ENCODE measurements around the gene MAPKAPK3. TPM values are rescaled to one million over a fixed set of nuclear protein-coding genes. Genes with fewer than 3 reads are reported as not detected.

The MAPKAPK3 gene
- total RNA-seq, 1 donor from 2014 or later, result 19.5 TPM

DNA sequence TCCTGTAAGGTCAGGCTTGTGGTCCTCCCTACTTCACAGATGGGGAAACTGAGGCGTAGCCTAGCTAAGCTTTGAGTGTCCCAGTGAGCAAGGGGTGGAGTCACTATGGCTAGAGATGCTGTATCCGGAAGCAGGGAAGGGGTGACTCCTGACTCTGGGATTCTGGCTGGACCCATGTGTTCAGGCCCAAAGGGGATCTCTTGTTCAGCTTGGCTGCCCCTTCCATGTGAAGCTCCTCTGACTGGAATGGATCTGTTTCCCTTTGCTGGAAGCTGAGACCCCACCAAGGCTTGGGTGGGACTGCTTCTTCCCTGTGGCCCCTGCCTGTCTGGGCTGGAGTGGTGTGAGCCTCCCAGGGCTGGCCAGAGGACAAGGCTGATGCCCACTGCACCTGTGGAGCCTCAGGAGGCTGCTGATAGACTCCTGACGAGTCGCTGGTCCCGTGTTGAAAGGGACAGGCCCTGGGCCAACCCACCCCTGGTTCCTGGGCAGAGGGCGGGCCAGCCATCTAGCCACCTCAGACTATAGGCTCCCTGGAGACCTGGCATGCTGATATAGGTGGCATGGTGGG is 1.0 kb downstream of the MAPKAPK3 start:
- no peak for DNase-seq (ENCODE audit: low spot score)
- no peak for ATAC-seq
- intact Hi-C loops (cut with DNase I), result no loop called here

DNA sequence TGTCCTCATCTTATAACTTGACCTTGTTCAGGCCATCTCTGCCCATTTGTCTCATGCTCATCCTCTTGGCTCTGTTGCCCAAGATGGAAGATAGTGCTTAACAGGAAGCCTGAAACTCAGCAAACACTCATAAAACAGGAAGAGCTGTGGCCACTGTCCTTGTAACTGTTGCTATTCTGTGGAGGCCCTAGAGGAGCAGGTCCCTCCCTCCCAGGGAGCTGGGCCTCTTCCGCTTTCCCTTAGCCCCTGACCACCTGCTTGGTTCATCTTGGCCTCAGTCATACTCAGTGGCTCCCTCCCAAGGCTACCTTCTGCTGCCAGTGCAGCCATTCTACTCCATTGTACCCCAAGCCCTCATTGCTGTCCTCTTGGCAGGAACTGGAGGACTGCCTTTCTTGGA is 3.5 kb downstream of the MAPKAPK3 start:
- ATAC-seq (no peak), DNase-seq (ENCODE audit: low spot score) (no peak)
- intact Hi-C loops (cut with DNase I), result loop anchor here (10.0 kb wide), 1 partner anchor 764 kb away; the partner anchor contains the start of gene MANF

DNA sequence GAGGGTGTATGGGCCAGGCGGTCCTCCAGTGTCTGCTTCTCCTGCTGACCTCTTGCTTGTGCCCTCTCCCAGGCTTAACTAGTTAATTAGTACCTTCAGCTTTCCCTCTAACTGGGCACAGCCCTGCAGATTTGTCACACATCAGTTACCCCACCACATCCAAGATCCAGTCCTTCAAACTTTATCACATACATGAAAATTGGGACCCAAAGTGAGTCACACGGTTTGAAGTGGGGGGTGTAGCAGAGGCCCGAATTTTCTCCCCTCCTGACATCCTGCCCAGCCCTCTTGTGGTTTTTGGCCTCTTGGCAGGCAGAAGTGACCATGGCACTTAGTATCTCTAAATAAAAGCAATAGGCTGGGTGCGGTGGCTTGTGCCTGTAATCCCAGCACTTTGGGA is 3.9 kb downstream of the MAPKAPK3 start:
- intact Hi-C loops (cut with DNase I), result loop anchor here (10.0 kb wide), 1 partner anchor 764 kb away; the partner anchor contains the start of gene MANF
- DNase-seq (ENCODE audit: low spot score) (no peak), ATAC-seq (no peak)

DNA sequence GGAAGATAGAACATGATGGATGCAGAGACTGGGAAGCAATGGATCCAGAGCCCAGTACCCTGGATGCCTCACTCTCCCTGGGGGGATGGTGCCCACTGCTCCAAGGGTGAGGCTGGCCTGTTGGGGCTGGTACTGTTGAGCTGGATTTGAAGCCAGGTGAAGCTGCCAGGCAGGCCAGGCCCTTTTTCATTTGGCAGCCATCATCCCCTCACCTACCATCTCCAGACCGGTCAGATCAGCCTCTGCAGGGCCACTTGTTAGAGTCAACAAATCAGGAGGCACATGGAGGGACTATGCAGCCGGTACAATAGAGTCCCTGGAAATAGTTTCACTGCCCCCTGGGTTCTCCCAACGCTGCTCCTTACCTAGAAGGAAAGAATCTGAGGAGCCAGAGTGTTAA is 5.9 kb downstream of the MAPKAPK3 start:
- intact Hi-C loops (cut with DNase I), result loop anchor here (10.0 kb wide), 1 partner anchor 762 kb away; the partner anchor contains the start of gene MANF
- DNase-seq (ENCODE audit: low spot score) (no peak), ATAC-seq (no peak)

DNA sequence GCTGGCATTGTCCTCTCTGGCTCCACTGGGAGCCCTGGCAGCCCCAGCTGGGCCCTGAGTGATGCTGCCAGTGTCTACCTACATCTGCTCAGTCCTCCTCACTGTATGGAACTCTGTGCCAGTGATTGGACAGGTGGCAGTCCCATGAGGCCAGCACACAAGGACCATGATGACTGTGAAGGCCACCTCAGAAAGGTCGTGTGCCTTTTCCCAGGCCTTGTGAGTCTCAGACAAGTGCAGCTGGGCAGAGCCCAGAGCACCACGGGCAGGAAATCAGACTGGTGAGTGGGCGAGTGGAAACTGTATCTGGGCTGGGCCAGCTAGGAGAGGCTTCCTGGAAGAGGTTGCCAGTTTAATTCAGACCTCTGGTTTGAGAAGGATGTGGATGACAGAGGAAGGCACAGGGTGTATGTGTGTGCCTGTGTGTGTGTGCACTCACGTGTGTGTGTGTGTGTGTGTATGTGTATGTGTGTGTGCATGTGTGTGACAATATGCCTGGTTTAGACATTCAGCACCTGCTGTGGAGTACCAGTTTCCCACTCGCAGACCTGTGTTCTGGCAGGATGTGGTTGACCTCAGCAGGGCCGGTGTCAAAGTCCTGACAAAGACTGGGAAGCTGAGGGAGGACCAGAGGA is 7.0 kb downstream of the MAPKAPK3 start:
- DNase-seq (ENCODE audit: low spot score) (no peak), ATAC-seq (no peak)
- intact Hi-C loops (cut with DNase I), result loop anchor here (10.0 kb wide), 1 partner anchor 761 kb away; the partner anchor contains the start of gene MANF

DNA sequence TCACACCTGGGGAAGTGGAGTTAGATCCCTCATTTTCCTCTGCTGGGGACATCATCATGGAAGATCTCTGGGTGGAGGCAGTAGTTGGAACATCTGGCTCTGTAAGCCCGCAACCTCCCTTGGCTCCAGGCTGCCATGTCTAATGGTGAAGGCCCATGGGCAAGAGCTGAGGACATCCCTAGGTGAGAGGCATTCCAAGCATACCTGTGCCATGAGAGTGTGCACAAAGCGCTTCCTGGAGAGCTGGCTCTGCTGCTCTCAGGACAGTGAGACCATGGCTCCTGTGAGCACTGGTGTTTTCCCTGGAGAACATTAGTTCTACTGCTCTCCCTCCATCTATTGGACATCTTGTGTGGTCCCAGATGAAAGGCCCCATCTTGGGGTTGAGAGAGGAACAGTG is 7.7 kb downstream of the MAPKAPK3 start:
- intact Hi-C loops (cut with DNase I), result loop anchor here (10.0 kb wide), 1 partner anchor 760 kb away; the partner anchor contains the start of gene MANF
- DNase-seq (ENCODE audit: low spot score) (no peak), ATAC-seq (no peak)

DNA sequence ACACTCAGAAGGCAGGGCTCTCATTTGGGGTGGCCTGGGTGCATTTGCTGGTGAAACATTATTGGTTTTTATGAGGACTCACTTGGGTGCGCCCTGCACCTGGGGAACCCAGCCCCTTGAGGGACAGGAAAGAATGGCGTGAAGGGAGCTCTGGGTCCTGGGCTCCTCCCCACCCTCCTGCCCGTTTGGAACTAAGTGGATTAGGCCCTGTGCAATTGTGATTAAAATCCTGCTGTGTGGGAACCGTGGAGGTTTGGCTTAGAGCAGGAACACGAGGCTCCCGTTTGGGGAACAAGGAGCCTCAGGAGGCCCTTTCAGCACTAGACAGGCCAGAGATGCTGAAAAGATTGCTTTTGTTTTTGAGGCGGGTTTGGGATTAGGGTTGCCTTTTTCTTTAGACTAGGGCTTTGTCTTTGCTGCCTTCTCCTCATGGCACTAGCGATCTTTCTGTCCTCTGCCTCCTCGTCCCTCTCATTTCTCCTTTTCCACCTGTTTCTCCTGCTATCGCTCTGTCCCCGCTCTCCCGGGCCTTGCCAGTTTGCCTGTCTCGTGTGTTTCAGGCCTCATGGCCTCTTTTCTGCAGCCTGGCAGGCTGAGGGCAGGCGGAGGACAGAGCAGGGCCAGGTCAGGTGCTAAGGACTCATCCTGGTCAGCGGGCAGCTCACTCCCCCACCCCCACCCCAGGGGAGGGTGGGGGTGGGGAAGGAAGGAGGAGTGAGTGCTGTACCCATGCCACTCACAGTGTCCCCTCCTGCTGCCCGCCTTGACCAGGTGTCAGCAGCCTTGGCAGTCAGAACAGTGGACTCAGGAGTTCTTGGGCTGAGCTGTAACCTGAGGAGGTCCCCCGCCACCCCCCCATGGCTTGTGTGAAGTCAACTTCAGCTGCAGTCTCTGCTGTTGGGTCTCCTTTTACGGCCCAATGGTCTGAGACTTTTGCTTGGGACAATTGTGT is 8.6 kb downstream of the MAPKAPK3 start:
- no peak for DNase-seq (ENCODE audit: low spot score)
- no peak for ATAC-seq
- intact Hi-C loops (cut with DNase I), result loop anchor here (10.0 kb wide), 1 partner anchor 759 kb away; the partner anchor contains the start of gene MANF

DNA sequence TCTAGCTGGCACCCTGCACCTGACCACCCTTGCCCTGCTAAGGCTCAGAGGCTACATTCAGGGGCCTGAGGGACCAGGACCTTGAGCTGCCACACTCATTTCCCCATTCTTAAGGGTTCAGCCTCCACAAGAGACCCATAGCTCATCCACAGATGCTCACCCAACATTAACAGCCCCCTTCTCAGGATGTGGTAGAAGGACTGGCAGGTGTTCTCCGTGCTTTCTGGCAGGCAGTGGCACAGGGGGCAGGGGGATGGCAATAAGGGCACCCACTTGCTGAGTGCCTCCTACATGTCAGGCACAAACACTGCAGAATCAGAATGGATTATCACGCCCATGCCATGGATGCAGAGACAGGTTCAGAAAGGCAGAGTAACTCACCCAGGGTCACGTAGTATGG is 9.4 kb downstream of the MAPKAPK3 start:
- ATAC-seq (no peak), DNase-seq (ENCODE audit: low spot score) (no peak)
- intact Hi-C loops (cut with DNase I), result loop anchor here (10.0 kb wide), 1 partner anchor 758 kb away; the partner anchor contains the start of gene MANF

DNA sequence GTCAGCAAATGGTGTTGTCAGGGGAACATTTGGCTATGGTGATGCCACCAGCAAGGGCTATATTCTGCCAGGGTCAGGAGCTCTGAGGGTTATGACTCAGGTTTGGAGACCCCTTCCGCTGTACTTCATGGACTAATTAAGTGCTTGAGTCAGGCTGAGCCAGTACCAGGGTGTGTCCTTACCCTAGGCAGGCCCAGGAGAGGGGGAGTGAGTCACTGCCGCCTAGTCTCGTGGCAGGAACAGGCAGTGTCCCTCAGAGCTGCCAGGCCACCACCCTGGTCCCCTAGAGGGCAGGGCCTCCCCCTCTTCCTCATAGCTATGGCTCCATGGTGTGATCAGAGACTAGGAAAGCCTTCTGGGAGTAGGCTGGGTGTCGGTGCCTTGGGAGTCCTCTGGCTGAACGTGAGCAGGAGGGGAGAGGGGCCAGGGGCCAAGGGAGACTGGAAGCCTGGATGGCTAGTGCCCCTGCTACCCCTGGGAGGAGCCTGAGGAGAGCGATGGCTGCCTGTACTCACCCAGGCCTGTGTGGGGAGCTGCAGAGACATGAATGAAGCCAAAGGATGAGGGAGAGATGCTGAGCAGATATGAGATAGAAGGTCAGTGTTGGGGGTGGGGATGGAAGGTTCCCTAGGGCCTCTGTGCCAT is 10.6 kb downstream of the MAPKAPK3 start:
- intact Hi-C loops (cut with DNase I), result loop anchor here (10.0 kb wide), 1 partner anchor 757 kb away; the partner anchor contains the start of gene MANF
- peak; percentile 21 for ATAC-seq
- no peak for DNase-seq (ENCODE audit: low spot score)

DNA sequence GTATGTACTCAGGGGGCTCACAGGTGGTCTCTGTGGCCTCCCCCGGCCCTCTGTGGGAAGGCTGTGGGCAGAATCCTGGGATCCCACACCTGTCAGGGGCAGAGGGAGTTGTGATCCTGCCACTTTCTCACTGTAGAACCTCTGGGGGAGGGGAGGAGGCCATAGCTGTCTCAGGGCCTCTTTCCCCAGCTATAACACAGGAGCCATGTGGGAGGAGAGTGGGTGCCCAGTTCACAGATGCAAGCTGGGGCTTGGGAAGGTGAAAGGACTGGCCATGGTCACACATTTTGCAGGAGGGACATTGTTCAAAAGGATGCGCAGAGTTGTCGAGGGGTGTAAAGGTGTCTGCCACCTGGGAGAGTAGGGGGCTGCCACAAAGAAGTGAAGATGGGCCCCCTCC is 11.7 kb downstream of the MAPKAPK3 start:
- intact Hi-C loops (cut with DNase I), result loop anchor here (10.0 kb wide), 1 partner anchor 756 kb away; the partner anchor contains the start of gene MANF

DNA sequence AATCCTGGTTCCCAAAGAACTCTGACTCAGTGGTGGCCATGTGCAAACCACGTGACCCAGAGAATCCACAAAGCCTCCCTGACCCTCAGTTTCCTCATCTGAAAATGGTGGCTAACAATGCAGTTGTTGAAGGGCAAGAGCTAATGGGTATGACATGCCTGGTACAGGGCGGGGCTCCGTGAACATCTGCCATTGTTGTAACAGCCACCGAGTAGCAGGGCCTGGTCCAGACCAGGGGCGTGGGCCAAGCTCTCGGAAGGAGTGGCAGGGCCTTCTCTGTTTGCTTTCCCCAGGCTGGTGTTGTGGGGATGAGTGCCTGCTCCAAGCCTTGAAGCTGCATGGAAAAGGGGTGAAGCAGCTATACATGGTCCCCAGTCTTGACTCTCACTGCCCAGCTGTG is 13.4 kb downstream of the MAPKAPK3 start:
- intact Hi-C loops (cut with DNase I), result no loop called here
- DNase-seq (ENCODE audit: low spot score), result no peak
- no peak for ATAC-seq

More for the DNA sequence above, 11.7 kb downstream of the MAPKAPK3 start:
- DNase-seq (ENCODE audit: low spot score), result no peak
- ATAC-seq, result no peak

DNA sequence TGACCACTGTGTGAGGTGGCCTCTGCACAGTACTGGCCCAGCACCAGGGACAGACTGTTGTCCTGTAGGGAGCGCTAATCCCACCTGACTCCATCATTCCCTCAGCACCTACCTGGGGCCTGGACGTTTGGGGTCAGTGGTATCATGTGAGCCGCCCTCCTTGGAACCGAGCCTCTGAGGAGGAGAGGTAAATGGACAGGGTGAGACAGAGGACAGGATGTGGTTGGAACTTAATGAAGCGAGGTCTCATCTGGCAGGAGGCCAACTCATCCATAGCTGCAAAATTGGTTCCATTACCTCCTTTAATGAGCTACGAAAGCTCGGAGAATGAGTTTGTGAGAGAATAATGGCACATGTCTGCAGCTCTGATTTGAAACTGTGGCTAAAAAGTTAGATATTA is 13.9 kb downstream of the MAPKAPK3 start:
- DNase-seq (ENCODE audit: low spot score) (no peak), ATAC-seq (no peak)
- intact Hi-C loops (cut with DNase I), result no loop called here

DNA sequence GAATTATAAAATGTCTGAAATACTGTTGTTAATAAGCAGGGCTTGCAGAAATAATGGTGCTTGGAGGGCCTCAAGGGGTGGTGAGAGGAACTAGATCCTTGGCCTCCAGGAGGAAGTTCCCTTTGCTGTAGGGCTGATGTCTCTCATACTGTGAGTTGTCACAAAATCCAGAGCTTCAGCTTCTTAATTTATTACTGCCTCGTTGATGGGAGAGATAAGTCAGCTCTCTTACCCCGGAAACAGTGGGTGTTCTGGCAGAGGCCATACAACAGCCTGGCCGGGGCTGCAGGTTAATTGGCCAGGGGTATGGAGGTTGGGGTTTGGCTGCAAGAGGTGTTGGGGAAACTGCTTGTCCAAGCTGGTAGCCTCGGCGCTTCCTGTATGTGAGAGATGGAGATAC is 15.5 kb downstream of the MAPKAPK3 start:
- ATAC-seq, result no peak
- intact Hi-C loops (cut with DNase I), result no loop called here

DNA sequence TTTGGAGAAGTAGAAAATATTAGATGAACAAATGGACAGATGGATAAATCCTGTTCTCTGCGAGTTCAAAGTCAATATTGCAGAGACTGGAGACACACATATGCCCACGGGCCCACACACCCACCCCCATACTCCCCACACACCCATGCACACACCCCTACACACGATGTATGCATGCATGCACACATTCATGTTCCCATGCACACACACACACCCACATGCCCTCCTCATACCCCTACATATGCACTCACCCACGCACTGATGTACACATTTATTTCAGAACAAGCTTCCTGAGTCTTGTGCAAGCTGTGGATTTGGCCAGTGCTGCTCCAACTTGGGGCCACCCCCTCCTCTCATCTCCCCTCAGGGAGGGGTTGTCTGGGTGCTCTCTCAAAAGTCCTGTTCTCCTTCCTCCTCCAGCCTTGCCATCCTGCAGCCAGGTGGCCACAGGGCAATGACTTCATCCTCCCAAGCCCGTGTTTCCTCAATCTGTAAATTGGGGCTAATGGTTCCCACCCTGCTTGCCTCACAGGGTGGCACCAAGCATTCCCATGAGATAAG is 16.4 kb downstream of the MAPKAPK3 start:
- no peak for DNase-seq (ENCODE audit: low spot score)
- intact Hi-C loops (cut with DNase I), result no loop called here
- no peak for ATAC-seq

More for the DNA sequence above, 15.5 kb downstream of the MAPKAPK3 start:
- no peak for DNase-seq (ENCODE audit: low spot score)

DNA sequence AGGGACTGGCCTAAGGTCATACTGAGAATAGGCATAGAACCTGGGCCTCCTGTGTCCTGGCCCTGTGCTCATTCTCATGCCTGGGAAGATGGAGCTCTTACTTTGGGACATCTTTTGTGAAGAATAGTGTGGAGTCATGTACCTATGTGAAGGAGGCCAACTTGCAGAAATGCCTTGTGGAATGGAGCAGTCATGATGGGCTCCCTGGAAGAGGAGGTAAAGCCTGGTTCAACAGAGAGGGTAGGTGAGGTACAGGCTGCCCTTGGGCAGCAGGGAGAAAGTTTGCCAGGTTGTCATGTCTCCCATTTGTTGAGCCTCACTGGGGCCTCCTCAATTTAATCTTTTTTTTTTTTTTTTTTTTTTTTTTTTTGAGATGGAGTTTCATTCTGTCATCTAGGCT is 18.1 kb downstream of the MAPKAPK3 start:
- no peak for DNase-seq (ENCODE audit: low spot score)
- intact Hi-C loops (cut with DNase I), result no loop called here
- ATAC-seq, result no peak

DNA sequence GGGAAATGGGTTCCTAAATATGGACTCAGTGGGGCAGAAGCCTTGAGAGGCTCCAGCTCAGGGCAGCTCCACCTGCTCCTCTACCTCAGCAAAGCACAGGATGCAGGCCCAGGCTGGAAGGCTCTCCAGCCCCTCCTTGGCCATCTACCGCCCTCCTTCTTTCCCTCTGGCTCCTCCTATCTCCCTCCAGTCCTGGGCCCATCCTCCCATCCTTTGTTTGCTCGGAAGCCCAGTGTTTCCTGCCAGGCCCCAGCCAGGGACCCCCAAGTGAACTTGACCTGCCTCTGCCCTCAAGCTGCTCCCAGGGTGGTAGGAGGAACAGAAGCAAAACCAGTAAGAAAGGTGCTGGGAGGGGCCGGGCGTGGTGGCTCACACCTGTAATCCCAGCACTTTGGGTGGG is 20.1 kb downstream of the MAPKAPK3 start:
- DNase-seq (ENCODE audit: low spot score), result no peak
- no peak for ATAC-seq
- intact Hi-C loops (cut with DNase I), result no loop called here

DNA sequence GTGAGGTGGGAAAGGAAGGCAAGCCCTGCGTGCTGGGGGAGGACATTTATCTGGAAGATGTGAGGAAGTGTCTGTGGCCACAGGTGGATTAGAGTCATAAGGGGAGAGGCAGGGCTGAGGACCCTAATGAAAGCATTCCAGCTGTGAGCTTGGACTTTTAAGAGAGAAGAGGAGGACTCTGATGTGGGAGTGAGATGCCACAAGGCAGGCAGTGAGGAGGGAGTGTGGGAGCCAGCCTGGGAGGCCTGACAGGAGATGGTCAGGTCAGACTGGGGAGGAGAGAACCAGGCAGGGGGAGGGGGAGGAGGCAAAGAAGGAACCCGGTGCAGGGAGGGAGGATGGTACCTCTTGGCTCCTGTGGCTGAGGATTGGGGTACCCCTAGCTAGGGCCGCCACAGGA is 21.0 kb downstream of the MAPKAPK3 start:
- DNase-seq (ENCODE audit: low spot score) (no peak), ATAC-seq (no peak)
- intact Hi-C loops (cut with DNase I), result no loop called here

DNA sequence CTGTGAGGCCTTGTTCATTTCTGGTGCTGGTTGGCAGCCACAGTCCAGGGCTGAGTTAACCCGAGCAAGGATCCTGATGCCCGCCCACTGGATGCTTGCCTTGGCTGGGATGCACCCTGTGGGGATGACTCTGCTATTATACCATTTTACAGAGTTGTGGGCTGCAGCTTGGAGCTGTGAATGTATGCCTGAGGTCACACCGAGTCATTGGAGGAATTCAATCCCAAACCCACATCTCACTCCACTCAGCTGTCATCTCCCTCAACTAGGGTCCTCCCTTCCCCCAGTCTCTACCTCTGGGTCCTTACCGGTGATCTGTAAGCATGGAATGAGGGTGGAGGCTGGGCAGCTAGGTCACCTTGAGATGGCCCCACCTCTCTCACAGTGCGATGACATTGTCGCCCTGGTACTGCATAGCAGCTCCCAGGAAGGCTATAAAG is 22.1 kb downstream of the MAPKAPK3 start:
- intact Hi-C loops (cut with DNase I), result no loop called here
- ATAC-seq (no peak), DNase-seq (ENCODE audit: low spot score) (no peak)

DNA sequence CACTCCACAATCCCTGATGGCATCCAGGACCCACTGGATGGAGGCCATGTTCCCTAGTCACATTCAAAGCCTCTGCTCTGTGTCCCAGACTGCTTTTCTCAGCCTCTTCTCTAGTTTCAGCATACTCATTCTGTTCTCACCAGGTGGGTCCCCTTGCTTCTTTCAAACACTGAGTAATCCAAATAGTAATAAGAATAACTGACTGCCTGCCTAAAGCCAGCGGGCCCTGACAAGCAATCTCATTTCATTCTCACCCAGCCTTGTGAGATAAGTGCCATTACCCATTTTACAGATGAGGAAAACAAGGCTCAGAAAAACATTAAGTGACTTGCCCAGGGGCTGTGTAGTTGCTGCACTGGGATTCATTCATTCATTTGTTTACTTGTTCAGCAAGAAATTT is 25.4 kb downstream of the MAPKAPK3 start:
- intact Hi-C loops (cut with DNase I), result no loop called here
- no peak for ATAC-seq
- no peak for DNase-seq (ENCODE audit: low spot score)
